Activated T-cell treated with anti-CD3 and anti-CD28 coated beads, Interleukin-2, amount 50 U/mL, for 48 hours (primary cell): ENCODE measurements around the gene ZNF667.
A peak's percentile ranks its signal among the peaks of the same experiment; 100 is the strongest.

Experiments
- DNase-seq, 2 experiments: peaks; one replicate each; pipeline ENCODE4 v3.0.0-alpha.2; 2020

ZNF667 gene

DNA sequence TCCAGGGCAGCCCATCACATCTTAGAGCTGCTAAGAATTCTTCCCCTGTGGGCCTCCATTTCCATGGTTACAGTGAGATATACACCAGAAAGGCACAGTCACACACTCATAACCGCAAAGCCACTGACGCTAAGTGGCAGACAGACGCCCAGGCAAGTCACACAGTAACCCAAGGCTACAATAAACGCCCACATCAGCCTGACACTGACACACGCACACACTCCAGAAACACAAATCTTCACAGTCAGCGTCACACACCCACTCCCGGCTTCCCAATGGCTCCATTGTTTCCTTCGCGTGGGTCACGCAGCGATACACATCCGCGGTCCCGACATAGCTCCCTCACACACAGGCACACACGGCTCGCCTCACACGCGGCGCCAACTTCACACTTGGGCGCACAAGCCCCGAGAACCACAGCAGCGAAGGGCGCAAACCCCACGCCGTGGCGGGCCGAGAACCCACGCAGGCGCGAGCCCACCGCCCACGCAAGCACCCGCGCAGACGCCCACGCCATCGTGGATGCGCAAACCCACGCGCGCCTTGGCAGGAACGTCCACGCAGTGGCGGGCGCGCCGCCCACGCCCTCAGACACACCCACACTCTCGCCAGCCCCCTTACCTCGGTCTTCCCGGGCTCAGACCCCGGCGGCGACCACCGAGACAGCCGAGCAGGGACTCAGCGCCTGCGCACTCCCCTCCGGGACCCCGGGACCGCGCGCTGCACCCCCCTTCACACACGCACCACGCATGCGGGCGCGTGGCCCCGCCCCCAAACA lies at the start of gene ZNF667:
TSS of gene ZNF667 (minus strand) at position 695 of the 778 bp plus-strand sequence. CDS start 14,975 bp downstream, outside the sequence.
- peak; percentile 31 to 43 for DNase-seq

DNA sequence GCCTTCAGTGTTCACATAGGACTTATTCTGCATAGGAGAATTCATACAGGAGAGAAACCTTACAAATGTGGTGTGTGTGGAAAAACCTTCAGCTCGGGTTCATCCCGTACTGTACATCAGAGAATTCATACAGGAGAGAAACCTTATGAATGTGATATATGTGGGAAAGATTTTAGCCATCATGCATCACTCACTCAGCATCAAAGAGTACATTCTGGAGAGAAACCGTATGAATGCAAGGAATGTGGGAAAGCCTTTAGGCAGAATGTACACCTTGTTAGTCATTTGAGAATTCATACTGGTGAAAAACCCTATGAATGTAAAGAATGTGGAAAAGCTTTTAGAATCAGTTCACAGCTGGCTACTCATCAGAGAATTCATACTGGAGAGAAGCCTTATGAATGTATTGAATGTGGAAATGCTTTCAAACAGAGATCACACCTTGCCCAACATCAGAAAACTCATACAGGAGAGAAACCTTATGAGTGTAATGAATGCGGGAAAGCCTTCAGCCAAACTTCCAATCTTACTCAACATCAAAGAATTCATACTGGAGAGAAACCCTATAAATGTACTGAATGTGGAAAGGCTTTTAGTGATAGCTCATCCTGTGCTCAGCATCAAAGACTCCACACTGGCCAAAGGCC lies 48.2 kb upstream of the ZNF667 start:
- no peak for DNase-seq

DNA sequence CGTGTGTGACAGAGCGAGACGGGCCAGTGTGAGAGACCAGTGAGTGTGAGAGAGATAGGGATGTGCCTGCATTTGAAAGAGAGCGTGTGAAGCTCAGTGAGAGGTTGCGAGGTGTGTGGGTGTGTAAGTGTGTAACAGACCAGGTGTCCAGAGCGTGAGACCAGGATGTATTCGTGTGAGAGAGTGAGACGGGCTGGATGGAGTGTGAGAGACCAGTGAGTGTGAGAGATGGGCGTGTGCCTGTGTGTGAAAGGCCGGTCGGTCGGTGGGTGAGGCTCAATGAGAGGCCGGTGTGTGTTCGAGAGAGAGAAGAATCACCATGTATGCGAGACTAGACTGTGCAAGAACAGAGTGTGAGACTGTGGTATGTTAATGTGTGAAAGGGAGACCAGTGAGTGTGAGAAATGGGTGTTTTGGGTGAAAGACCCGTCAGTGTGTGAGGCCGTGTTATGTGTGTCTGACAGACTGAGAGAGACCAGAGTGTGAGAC lies 31.2 kb upstream of the ZNF667 start:
- DNase-seq = peak in 1 of 2 experiments; percentile 15

DNA sequence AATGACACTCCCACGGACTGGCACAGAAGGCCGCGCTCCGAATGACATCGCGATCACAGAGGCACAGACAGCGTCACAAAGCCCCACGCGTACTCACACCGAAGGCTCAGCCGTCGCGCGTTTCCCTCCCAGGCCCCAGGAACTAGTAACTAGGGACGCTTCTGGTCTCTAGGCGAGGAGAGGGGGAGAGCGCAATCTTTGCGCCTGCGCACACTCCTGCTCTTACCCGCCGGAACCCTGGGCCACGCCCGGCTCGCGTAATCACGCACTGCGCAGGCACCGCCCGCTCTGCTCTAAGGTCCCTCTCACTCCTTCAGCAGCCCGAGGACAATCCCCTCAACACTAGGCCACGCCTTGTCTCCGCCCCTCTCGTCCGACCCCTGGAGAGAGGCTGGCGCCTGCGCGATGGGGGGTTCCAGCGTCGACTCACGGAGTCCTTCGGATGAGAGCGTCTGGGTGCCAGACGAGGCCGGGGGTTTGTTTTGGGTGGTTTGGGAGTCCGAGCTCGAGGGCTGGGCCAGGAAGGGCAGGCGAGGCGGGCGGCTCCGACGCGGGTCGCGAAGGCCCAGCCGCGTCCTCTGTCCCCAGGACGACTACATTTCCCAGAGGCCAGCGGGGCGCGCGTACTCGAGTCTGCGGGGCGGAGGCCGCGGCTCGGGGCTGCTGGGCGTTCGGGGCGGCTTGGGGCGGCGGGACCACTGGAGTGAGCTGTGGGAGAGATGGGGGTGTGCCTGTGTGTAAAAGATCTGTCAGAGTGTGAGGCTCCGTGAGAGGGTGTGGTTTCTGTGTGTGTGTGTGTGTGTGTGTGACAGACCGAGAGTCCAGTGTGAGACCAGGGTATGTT lies 30.5 kb upstream of the ZNF667 start, which contains the start of gene ZNF471:
TSS of gene ZNF471 (plus strand) at position 410 of the 844 bp plus-strand sequence. CDS start 3,717 bp downstream, outside the sequence.
- DNase-seq = peak; percentile 86 to 88

DNA sequence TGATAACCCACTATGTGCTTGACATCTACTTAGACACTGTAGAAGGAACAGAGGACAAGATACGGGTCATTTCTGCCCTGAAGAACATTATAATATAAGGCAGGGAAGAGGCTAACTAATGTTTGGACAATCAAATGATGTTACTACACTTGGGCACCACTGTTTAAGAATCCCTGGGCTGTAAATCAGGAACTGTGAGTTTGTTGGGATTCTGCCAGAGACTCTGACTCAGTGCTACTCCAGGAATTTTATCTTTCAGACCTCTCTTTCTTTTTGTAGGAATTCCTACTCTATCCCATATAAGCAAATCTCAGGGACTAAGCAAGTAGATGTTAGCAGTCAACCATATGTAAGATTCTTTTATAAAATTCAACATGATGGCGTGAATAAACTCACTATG lies 27.4 kb upstream of the ZNF667 start:
- DNase-seq = no peak

DNA sequence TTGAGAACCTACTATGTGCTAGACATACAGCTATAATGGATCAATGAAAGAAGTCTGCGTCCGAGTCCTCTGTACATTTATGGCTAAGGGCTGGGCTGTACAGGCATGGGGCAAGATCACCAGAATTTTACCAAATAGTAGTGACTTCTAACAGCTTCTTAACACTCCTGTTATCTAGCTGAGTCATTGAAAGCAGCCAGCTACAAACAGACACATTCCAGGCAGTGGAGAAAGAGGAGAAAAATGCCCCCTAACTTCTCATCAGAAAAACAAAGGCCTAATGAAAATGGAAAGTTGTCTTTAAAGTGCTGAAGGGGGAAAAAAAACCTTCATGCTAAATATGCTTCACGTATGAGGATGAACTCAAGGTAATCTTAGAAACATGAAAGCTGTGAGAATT lies 14.3 kb upstream of the ZNF667 start:
- no peak for DNase-seq

DNA sequence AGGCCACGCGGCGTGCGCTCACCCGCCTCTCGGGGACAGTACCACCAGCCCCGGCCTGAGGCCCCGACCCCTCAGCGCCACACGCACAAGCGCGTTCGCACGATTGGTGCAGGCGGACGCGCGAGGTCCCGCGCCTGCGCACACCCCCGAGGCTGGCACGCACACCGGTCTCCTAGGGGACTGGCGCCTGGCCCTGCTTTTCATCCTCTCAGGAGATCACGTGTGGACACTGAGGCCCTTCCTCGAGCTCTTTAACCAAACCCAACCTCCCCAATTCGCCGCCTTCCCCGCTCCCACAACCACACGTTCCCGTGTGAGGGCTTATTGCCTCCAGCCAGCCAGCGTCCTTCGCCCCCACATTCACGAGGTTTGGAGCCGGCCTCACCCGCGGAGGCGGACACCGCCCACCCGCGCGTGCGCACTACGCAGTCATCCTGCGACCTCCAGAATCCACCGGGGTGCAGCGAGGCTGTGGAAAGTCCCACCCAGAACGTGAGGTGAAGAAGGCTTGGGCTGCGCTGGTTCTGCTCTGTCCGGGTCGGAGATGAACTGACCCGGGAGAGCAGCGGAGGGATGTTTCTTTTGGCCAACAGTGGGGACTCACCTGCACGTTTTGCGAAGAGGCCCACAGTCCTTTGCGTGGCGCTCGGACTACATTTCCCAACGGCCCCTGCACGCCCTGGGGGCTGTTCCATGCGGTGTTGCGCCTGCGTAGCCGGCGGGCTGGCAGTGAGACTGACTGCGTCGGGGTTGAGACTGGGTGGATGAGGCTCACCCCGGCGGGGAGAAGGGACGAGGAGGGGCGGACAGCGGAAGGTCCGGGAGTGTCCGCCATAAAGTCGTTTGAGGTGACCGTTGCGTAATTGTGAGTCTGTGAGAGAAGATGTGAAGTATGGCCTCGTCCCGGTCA lies 539 bp upstream of the ZNF667 start:
- peak; percentile 73 to 76 for DNase-seq

DNA sequence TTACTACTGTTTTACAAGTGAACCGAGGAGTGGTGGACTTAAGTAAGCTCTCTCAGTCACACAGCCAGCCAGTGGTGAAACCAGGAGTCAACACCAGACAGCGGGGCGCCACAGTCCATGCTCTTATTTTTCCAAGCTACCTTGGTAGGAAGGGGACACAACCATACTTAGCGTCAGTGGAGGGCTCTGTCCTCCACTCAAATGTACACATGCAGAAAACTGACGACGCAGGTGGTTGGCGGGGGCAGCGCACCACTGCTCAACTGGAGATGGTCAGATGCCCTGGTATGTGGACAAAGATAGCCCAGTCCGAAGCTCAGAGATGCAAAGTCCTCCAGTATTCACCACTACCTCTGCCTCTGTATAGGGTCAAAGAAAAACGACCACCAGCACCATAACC lies 1.1 kb downstream of the ZNF667 start:
- DNase-seq = no peak

DNA sequence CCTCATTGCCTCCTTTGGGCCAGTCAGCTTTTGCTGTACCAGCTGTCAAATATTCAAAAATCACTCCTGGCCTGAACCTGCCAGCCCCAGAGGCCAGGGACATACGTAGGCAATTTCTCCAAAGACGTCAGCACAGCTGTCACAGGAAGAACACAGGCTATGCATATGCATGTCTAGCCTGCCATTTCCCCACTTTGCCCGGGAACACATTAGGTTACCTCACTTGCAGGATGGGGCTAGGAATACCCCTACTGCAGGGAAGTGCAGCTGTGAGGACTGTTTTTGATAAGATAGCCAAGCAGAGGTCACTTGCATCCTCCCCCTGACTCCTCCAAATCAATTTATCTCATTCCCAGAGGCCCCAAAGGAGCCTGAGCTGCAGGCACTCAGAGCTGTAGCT lies 2.8 kb downstream of the ZNF667 start:
- no peak for DNase-seq

DNA sequence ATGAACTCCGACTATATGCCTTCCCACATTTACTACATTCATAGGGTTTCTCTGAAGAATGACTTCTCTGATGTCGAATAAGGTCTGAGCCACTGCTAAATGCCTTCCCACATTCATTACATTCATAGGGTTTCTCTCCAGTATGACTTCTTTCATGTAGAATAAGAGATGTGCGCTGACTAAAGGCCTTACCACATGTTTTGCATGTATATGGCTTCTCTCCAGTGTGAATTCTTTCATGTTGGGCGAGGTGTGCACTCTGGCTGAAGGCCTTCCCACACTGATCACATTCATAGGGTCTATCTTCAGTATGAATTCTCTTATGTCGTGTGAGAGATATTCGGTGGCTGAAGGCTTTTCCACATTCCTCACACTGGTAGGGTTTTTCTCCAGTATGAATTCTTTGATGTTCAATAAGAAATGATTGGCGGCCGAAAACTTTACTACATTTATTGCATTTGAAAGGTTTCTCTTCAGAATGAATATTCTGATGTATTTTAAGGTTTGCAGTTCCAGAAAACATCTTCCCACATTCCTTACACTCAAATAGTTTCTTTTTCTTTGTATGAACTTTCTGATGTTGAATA lies 35.8 kb downstream of the ZNF667 start:
- no peak for DNase-seq

DNA sequence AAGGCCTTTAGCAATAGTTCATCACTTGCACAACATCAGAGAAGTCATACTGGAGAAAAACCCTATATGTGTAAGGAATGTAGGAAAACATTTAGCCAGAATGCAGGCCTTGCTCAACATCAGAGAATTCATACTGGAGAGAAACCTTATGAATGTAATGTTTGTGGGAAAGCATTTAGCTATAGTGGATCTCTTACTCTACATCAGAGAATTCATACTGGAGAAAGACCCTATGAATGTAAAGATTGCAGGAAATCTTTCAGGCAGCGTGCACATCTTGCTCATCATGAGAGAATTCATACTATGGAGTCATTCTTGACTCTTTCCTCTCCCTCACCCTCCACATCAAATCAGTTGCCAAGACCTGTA lies 53.2 kb downstream of the ZNF667 start:
- DNase-seq = no peak

DNA sequence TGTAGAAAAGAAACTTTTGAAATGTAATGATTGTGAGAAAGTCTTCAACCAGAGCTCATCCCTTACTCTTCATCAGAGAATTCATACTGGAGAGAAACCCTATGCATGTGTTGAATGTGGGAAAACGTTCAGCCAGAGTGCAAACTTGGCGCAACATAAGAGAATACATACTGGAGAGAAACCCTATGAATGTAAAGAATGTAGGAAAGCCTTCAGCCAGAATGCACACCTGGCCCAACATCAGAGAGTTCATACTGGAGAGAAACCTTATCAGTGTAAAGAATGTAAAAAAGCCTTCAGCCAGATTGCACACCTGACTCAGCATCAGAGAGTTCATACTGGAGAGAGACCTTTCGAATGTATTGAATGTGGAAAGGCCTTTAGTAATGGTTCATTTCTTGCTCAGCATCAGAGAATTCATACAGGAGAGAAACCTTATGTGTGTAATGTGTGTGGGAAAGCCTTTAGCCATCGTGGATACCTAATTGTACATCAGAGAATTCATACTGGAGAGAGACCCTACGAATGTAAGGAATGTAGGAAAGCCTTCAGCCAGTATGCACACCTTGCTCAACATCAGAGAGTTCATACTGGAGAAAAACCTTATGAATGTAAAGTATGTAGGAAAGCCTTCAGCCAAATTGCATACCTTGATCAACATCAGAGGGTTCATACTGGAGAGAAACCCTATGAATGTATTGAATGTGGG lies 53.7 kb downstream of the ZNF667 start:
- DNase-seq = no peak

DNA sequence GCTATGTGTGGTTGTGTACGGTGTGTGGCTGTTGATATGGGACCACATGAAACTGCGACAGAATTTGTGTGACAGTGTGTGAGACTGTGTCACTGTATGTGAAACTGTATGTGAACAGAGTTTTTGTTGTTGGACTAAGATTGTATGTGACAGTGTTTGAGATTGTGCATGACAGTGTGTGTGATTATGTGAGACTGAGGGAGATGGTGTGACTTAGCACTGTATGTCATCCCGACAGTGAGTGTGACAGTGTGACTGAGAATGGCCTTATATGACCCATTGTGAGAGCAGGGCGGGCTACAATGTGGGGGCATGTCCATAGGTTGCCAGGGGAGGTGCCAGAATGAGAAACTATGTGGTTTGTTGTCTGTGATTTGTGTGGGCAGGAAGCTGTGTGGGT lies 72.1 kb downstream of the ZNF667 start:
- DNase-seq = peak in 1 of 2 experiments; percentile 26

DNA sequence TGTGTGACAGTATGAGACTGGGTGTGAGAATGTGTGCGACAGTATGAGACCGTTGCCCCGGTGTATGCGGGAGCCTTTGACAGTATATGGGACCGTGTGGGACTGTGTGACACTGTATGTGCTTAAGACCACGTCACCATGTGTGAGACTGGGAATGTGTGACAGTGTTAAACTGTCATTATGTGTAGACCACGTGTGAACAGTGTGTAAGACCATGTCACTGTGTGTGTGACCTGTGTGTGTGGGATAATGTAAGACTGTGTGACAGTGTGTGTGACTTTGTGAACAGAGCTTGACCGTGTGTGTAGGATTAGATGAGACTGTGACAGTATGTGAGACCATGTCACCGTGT lies 72.5 kb downstream of the ZNF667 start:
- DNase-seq = peak in 1 of 2 experiments; percentile 23

DNA sequence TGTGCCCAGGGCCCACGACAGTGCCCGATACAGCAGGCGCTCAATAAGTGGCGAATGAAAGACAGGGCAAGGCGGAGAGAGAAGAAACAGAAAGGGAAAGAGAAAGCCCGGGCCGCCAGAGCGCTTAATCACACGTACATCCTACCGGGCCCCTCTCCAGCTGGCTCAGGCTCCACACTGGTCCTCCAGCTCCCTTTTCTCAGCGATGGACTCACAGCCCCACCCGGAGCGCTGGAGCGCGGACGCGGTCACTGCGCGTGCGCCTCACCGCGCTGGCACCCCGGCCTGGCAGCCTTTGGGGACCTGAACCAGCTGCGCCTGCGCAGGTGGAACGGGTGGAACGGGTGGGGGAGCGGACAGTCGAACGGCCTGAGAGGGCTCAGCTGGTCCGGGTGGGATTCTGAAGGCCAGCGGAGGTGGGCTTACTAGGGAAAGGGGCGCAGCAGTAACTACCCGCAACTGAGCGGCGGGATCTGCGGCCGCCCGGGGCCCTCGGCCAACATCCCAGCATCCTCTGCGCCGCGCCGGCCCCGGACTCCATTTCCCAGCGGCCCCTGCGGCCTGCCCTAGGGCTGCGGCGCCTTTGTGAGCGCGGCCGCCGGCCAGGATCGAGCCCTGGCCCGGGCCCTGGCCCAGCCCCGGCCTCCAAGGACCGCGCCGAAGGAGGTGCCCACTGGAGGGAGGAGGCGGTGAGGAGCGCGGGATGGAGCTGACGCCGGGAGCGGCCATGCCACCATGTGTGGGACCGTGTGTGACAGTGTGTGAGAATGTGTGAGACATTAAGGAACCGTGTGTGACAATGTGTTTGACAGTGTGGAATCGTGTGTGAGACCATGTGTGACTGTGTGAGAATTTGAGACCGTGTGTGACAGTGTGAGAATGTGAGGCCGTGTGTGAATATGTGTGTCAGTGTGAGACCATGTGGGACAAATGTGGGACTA lies 73.1 kb downstream of the ZNF667 start, which contains the start of gene ZNF583:
TSS of gene ZNF583 (plus strand) at position 569 of the 941 bp plus-strand sequence. CDS start 2,783 bp downstream, outside the sequence.
- peak; percentile 91 to 92 for DNase-seq

DNA sequence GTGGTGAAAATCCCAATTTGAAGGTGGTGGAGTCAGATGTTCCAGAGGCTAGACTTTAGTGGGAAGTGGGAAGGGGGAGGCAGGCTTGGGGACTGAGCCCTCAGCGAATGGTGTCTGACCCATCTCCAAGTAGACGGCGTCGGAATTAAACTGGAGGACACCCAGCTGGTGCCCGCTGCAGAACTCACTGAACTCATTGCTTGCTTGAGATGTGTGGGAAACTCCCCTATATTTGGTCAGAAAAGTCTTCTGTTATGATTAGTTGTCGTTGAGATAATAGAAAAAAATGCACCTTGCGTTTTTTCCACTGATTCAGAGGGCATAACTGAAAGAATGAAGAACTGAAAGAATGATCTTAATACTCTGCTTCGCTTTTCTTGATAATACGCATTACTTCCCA lies 73.9 kb downstream of the ZNF667 start:
- DNase-seq = peak; percentile 26 to 30

DNA sequence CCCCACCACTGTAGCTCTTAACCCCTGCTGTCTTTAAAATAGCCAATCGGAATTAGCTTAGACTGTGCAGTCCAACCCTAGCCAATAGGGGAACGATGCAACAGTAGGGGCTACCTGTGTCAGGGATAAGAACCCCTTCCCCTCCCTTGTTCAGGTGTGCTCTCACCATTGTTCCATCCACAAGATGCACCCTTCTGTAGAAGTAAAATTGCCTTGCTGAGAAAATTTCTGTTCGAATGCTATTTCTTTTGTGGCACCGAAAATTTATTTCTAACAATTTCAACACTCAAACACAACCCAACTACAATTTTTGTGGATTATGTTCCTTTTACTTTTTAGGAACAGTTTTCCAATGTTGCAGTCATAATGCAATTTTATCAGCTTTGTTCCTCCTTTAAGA lies 76.7 kb downstream of the ZNF667 start:
- DNase-seq = no peak

DNA sequence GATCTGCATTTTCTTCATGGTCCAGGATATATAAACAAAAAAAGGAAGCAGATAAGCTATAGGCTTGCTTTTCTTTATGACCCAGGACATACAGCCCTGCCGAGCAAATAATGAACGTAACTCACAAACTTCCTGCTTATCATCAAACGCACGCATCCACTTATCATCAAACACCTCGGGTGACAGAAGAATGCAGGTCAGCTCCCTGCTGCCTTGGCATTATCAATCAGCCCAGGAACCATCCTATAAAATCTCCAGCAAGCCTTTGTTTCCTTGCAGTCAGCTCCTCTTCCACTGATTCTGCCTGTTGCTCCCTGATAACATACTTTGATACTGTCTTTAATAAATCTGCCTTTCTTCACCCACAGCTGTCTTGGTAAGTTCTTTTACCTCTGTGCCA lies 78.3 kb downstream of the ZNF667 start:
- DNase-seq = no peak

DNA sequence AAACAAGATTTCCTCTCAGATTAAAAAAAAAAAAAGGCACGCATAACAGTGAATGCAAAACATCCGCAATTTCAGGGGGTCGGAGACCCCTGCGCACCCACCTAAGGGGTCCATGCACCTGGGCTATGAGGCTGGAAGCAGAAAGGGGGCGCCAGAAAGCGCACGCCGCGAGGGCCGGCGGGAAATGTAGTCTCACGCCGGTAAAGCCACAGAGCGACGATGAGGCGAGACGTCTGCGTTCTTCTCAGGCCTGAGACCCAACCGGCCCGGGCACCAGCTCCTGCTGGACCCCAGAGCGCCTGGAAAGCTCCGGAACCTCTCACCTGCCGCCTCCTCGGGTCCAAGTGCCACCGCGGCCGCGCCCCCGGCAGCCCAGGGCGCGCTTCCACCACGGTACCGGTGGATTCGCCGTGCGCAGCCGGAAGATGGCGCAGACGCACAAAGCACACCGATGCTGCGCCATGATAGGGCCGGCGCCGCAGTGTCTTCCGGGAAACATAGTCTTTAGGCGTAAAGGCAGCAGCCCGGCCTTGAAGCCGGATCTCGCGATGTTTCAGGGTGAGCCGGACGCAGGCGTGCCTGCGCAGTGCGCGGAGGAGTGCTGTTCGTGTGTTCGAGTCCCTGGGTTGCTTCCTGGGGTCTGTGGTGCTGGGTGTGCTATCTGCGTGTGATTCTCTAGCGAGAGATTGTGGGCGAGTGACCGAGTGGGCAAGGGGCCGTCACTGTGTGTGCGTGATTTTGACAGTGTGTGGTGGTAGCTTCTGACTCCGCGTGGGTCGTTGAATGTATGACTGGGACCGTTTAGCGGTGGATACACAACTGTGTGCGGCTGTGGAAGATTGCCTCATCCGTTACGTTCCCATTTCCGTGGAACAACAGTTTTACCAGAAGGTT lies 83.8 kb downstream of the ZNF667 start, which contains the start of gene ZNF582:
TSS of gene ZNF582 (minus strand) at position 416 of the 894 bp plus-strand sequence. CDS start 1,782 bp downstream, outside the sequence.
- DNase-seq = peak; percentile 90 to 91
